Measurements from ENCODE around the gene SPIN1. TPM values are rescaled to one million over a fixed set of nuclear protein-coding genes. Genes with fewer than 3 reads are reported as not detected.
"Not testable (repeated sequence)": the region's sequence is repeated elsewhere in the genome, so short reads cannot be mapped to it uniquely, and the experiment has no call there.

Gene SPIN1
- total RNA-seq, 1 experiment from 2014 or later, result 123 TPM

DNA sequence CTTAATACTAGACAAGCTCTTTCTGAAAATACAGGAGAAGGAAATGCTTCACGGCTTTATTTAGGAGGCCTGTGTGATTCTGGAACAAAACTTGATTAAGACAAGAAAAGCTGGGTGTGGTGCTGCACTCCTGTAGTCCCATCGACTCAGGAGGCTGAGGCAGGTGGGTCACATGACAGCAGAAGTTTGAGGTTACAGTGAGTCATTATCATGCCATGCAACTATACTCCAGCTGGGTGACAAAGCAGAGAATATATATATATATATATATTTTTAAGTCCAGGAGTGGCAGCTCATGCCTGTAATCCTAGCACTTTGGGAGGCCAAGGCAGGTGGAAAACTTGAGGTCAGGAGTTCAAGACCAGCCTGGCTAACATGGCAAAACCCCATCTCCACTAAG, 33.1 kb upstream of the SPIN1 start (continued):
- TF ChIP-seq, protein P1, sequence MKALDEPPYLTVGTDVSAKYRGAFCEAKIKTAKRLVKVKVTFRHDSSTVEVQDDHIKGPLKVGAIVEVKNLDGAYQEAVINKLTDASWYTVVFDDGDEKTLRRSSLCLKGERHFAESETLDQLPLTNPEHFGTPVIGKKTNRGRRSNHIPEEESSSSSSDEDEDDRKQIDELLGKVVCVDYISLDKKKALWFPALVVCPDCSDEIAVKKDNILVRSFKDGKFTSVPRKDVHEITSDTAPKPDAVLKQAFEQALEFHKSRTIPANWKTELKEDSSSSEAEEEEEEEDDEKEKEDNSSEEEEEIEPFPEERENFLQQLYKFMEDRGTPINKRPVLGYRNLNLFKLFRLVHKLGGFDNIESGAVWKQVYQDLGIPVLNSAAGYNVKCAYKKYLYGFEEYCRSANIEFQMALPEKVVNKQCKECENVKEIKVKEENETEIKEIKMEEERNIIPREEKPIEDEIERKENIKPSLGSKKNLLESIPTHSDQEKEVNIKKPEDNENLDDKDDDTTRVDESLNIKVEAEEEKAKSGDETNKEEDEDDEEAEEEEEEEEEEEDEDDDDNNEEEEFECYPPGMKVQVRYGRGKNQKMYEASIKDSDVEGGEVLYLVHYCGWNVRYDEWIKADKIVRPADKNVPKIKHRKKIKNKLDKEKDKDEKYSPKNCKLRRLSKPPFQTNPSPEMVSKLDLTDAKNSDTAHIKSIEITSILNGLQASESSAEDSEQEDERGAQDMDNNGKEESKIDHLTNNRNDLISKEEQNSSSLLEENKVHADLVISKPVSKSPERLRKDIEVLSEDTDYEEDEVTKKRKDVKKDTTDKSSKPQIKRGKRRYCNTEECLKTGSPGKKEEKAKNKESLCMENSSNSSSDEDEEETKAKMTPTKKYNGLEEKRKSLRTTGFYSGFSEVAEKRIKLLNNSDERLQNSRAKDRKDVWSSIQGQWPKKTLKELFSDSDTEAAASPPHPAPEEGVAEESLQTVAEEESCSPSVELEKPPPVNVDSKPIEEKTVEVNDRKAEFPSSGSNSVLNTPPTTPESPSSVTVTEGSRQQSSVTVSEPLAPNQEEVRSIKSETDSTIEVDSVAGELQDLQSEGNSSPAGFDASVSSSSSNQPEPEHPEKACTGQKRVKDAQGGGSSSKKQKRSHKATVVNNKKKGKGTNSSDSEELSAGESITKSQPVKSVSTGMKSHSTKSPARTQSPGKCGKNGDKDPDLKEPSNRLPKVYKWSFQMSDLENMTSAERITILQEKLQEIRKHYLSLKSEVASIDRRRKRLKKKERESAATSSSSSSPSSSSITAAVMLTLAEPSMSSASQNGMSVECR (CRISPR knock-in tag; IDR thresholded peaks at IDR 0.05; ENCODE audit: borderline replicate concordance), result no peak
- TF ChIP-seq NFATC4 (CRISPR knock-in tag; IDR thresholded peaks at IDR 0.05), result no peak

DNA sequence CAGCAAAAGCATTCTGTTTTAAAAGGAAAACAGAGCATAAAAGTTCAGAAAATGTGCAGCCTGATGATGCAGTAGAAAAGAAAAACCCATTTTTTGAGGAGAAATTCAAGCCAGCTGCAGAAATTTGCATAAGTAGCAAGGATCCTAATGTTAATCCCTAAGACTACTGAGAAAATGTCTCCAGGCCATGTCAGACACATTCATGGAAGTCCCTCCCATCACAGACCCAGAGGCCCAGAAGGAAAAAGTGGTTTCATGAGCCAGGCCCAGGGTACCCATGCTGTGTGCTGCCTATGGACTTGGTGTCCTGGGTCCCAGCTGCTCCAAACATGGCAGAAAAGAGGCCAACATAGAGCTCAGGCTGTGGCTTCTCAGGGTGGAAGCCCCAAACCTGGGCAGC, 31.0 kb upstream of the SPIN1 start:
- H3K4me3 Mint-ChIP-seq; CTCF ChIA-PET; H3K27me3 Mint-ChIP-seq (ENCODE audit: low read depth); DNase-seq (ENCODE audit: low spot score); H3K4me1 Mint-ChIP-seq; H3K27ac Mint-ChIP-seq; H3K36me3 Mint-ChIP-seq; ATAC-seq: not testable (repeated sequence)
- POLR2A ChIA-PET, result interaction anchor here (0.7 kb wide), 1 partner anchor 16 kb away, joined by 8 read pairs; no protein-coding TSS in a partner anchor
- H3K9me3 Mint-ChIP-seq, result peaks cover 16% of the 10 kb centered on the region

DNA sequence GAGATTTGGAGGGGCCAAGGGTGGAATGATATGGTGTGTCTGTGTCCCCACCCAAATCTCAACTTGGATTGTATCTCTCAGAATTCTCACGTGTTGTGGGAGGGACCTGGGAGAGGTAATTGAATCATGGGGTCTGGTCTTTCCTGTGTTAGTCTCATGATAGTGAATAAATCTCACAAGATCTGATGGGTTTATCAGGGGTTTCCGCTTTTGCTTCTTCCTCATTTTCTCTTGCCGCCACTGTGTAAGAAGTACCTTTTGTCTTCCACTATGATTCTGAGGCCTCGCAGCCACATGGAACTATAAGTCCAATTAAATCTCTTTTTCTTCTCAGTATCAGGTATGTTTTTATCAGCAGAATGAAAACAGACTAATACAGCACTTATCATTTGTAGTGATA, 29.5 kb upstream of the SPIN1 start:
- no peak for DNase-seq (ENCODE audit: low spot score)
- Mint-ChIP-seq H3K27me3 (ENCODE audit: low read depth) (no peaks in the 10 kb centered on the region), H3K36me3 (peaks cover 9% of the 10 kb centered on the region; the same call in 1 of the 2 replicates), H3K4me1 (peaks cover 12% of the 10 kb centered on the region), H3K27ac (no peak overlapping the region), H3K4me3 (no peak overlapping the region), H3K9me3 (peaks cover 15% of the 10 kb centered on the region)
- CTCF ChIA-PET, result no interaction called here
- TF ChIP-seq, protein P2, sequence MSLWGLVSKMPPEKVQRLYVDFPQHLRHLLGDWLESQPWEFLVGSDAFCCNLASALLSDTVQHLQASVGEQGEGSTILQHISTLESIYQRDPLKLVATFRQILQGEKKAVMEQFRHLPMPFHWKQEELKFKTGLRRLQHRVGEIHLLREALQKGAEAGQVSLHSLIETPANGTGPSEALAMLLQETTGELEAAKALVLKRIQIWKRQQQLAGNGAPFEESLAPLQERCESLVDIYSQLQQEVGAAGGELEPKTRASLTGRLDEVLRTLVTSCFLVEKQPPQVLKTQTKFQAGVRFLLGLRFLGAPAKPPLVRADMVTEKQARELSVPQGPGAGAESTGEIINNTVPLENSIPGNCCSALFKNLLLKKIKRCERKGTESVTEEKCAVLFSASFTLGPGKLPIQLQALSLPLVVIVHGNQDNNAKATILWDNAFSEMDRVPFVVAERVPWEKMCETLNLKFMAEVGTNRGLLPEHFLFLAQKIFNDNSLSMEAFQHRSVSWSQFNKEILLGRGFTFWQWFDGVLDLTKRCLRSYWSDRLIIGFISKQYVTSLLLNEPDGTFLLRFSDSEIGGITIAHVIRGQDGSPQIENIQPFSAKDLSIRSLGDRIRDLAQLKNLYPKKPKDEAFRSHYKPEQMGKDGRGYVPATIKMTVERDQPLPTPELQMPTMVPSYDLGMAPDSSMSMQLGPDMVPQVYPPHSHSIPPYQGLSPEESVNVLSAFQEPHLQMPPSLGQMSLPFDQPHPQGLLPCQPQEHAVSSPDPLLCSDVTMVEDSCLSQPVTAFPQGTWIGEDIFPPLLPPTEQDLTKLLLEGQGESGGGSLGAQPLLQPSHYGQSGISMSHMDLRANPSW (CRISPR knock-in tag; conservative IDR thresholded peaks at IDR 0.05; ENCODE audit: low read depth), result no peak
- TF ChIP-seq ZNF263 (CRISPR knock-in tag; IDR thresholded peaks at IDR 0.05; ENCODE audit: low read depth) (no peak), ZNF121 (CRISPR knock-in tag; IDR thresholded peaks at IDR 0.05) (no peak), ZNF416 (CRISPR knock-in tag; IDR thresholded peaks at IDR 0.05) (no peak)
- TF ChIP-seq, protein P3, sequence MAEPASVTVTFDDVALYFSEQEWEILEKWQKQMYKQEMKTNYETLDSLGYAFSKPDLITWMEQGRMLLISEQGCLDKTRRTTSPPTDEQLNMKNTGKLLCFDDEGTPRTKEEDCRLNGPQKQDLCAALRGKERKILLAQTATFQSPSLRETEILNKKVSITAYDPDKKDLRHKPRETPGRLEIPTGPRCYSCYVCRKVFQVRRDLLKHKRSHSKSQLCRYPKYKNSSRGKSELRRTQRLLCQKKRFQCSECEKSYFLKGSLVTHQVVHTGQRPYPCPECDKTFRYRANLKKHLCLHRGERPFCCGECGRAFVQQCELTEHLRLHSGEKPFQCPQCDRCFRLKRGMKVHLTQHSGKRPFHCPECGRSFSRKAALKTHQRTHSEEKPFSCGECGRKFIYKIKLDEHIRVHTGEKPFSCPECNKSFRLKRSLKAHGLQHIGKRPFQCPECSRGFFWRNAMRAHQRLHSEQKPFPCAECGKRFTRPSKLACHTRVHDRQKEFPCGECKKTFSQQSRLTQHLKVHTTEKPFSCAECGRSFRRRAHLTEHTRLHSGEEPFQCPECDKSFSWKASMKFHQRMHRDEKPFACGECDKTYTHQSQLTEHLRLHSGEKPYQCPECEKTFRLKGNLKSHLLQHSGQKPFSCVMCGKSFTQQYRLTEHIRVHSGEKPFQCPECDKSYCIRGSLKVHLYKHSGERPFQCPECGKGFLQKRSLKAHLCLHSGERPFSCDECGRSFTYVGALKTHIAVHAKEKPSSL (CRISPR knock-in tag; conservative IDR thresholded peaks at IDR 0.05), result no peak
- TF ChIP-seq, protein P4, sequence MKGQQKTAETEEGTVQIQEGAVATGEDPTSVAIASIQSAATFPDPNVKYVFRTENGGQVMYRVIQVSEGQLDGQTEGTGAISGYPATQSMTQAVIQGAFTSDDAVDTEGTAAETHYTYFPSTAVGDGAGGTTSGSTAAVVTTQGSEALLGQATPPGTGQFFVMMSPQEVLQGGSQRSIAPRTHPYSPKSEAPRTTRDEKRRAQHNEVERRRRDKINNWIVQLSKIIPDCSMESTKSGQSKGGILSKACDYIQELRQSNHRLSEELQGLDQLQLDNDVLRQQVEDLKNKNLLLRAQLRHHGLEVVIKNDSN (CRISPR knock-in tag; IDR thresholded peaks at IDR 0.05), result no peak
- POLR2A ChIA-PET, result no interaction called here
- ATAC-seq, result no peak

DNA sequence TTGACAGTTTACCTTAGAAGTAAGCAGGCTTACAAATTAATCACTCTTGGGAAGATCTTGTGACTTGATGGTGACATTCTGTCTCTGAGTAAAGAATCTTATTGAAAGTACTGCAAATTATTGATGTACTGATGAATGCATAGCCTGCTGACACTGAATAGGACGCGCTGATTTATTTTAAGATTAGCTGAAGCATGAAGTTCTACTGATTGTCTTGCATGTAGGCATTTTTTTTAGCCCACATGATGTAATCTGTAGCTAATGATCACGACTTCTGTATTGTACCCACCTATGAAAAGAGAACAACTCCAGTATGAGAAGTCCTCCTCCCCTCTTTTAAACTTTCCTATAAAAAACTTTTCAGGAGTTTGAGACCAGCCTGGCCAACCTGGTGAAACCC, 28.3 kb upstream of the SPIN1 start:
- CTCF ChIA-PET, result interaction anchor here (0.9 kb wide), 1 partner anchor 19 kb away, joined by 3 read pairs; no protein-coding TSS in a partner anchor
- Mint-ChIP-seq H3K27ac (no peak overlapping the region), H3K4me3 (no peak overlapping the region), H3K36me3 (peaks cover 2% of the 10 kb centered on the region; the same call in 1 of the 2 replicates), H3K9me3 (peaks cover 5% of the 10 kb centered on the region; the same call in 1 of the 2 replicates), H3K27me3 (ENCODE audit: low read depth) (no peaks in the 10 kb centered on the region), H3K4me1 (peaks cover 12% of the 10 kb centered on the region)
- no peak for DNase-seq (ENCODE audit: low spot score)
- POLR2A ChIA-PET, result interaction anchor here (0.6 kb wide), 1 partner anchor 22 kb away, joined by 3 read pairs; no protein-coding TSS in a partner anchor
- ATAC-seq, result no peak
- TF ChIP-seq, protein P5, sequence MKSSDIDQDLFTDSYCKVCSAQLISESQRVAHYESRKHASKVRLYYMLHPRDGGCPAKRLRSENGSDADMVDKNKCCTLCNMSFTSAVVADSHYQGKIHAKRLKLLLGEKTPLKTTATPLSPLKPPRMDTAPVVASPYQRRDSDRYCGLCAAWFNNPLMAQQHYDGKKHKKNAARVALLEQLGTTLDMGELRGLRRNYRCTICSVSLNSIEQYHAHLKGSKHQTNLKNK (CRISPR knock-in tag; IDR thresholded peaks at IDR 0.05), result no peak
- no peak for TF ChIP-seq NR2C2 (CRISPR knock-in tag; IDR thresholded peaks at IDR 0.05)
- TF ChIP-seq, protein P6, sequence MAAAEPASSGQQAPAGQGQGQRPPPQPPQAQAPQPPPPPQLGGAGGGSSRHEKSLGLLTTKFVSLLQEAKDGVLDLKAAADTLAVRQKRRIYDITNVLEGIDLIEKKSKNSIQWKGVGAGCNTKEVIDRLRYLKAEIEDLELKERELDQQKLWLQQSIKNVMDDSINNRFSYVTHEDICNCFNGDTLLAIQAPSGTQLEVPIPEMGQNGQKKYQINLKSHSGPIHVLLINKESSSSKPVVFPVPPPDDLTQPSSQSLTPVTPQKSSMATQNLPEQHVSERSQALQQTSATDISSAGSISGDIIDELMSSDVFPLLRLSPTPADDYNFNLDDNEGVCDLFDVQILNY (CRISPR knock-in tag; IDR thresholded peaks at IDR 0.05), result no peak
- no peak for TF ChIP-seq PRRX2 (CRISPR knock-in tag; IDR thresholded peaks at IDR 0.05)
- no peak for TF ChIP-seq CREB1 (CRISPR knock-in tag; IDR thresholded peaks at IDR 0.05)
- no peak for TF ChIP-seq GTF2I (CRISPR knock-in tag; conservative IDR thresholded peaks at IDR 0.05)
- TF ChIP-seq, protein P7, sequence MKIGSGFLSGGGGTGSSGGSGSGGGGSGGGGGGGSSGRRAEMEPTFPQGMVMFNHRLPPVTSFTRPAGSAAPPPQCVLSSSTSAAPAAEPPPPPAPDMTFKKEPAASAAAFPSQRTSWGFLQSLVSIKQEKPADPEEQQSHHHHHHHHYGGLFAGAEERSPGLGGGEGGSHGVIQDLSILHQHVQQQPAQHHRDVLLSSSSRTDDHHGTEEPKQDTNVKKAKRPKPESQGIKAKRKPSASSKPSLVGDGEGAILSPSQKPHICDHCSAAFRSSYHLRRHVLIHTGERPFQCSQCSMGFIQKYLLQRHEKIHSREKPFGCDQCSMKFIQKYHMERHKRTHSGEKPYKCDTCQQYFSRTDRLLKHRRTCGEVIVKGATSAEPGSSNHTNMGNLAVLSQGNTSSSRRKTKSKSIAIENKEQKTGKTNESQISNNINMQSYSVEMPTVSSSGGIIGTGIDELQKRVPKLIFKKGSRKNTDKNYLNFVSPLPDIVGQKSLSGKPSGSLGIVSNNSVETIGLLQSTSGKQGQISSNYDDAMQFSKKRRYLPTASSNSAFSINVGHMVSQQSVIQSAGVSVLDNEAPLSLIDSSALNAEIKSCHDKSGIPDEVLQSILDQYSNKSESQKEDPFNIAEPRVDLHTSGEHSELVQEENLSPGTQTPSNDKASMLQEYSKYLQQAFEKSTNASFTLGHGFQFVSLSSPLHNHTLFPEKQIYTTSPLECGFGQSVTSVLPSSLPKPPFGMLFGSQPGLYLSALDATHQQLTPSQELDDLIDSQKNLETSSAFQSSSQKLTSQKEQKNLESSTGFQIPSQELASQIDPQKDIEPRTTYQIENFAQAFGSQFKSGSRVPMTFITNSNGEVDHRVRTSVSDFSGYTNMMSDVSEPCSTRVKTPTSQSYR (CRISPR knock-in tag; IDR thresholded peaks at IDR 0.05), result no peak

Data from WTC11 (cell line).